HepG2 (cell line): ENCODE data around the gene FAM210A. TPM values are rescaled to one million over a fixed set of nuclear protein-coding genes. Genes with fewer than 3 reads are reported as not detected.

Source experiments
- ATAC-seq: fragments of 200-7000 bp; cut with Tn5 transposase; 3 replicates; pipeline ENCODE4 v1.9.1; 2020; ENCODE audit warnings: mild to moderate bottlenecking, moderate library complexity
- BruUV-seq: library from RNA; stranded (reverse); fragments of 400-500 nt; replicated peaks from 2 replicates; lab custom pipeline; 2021; lab: Mats Ljungman, UMichigan
- CTCF ChIA-PET: fragments of 300-600 bp; formaldehyde crosslinking; extraction: SDS; loops from one replicate; lab custom pipeline; 2021; ENCODE audit warnings: low total read pairs, inconsistent platforms, low intra/inter-chr PET ratio; lab: Yijun Ruan, JAX
- POLR2A ChIA-PET: fragments of 350-600 bp; sonication (Branson Sonifier 250); formaldehyde crosslinking; loops from one replicate; lab custom pipeline; 2020; ENCODE audit warnings: antibody characterized with exemption, inconsistent platforms; lab: Yijun Ruan, JAX
- DNase-seq: peaks from one replicate; pipeline ENCODE4 v3.0.0-alpha.2; 2015; ENCODE audit warnings: low spot score
- FAIRE-seq: peaks from 3 replicates; lab custom pipeline; 2011; peaks lifted over from hg19 to GRCh38; lab: Jason Lieb, UNC
- H2AFZ ChIP-seq: one replicate; pipeline ENCODE4 v1.6.1; 2011; ENCODE audit warnings: low read length, inconsistent platforms
- H3K27ac ChIP-seq: fragments of 300-600 bp; 3 replicates; pipeline ENCODE4 v1.8.0; 2011; ENCODE audit warnings: mixed run types, mild to moderate bottlenecking, mixed read lengths, low read length, inconsistent platforms; ENCODE audit not compliant: insufficient read depth; ENCODE audit errors: extremely low read length
- H3K27me3 ChIP-seq, 2 experiments: fragments of 200-600 bp in 1 of 2; 2 replicates in 1 of 2; 3 replicates in 1 of 2; pipeline versions ENCODE4 v1.6.0 to v1.8.0; 2011; ENCODE audit warnings: low read length in 2 of 2, mild to moderate bottlenecking in 2 of 2, moderate library complexity in 2 of 2, inconsistent platforms in 1 of 2; ENCODE audit not compliant: insufficient read depth in 2 of 2, control insufficient read depth in 1 of 2
- H3K36me3 ChIP-seq, 2 experiments: fragments of 200-600 bp in 1 of 2; replicated peaks in 1 of 2; 2 replicates in 1 of 2; 3 replicates in 1 of 2; pipeline versions ENCODE4 v1.5.1 to v1.8.0; 2011; ENCODE audit warnings: low read length in 2 of 2, inconsistent platforms in 1 of 2; ENCODE audit not compliant: insufficient read depth in 2 of 2, control insufficient read depth in 1 of 2
- H3K4me1 ChIP-seq: 2 replicates; pipeline ENCODE4 v1.5.1; 2012; ENCODE audit warnings: low read length, inconsistent platforms; ENCODE audit not compliant: insufficient read depth
- H3K4me2 ChIP-seq: 2 replicates; pipeline ENCODE4 v1.6.0; 2011; ENCODE audit warnings: low read depth, low read length, inconsistent platforms
- H3K4me3 ChIP-seq, 3 experiments: fragments of 200-600 bp in 1 of 3; sonication (generic), shearing (Covaris generic) in 1 of 3; replicated peaks in 1 of 3; 2 replicates each; pipeline ENCODE4 v1.5.1; 2011 to 2016; ENCODE audit warnings: low read length in 3 of 3, inconsistent platforms in 2 of 3, low read depth in 2 of 3, mild to moderate bottlenecking in 2 of 3, control low read depth in 1 of 3, mixed read lengths in 1 of 3; ENCODE audit not compliant: insufficient read depth in 1 of 3
- H3K79me2 ChIP-seq: one replicate; pipeline ENCODE4 v1.6.1; 2011; ENCODE audit warnings: low read length, inconsistent platforms; ENCODE audit not compliant: insufficient read depth
- H3K9ac ChIP-seq: 2 replicates; pipeline ENCODE4 v1.6.0; 2011; ENCODE audit warnings: mild to moderate bottlenecking, low read depth, low read length, inconsistent platforms; ENCODE audit not compliant: insufficient read depth
- H3K9me3 ChIP-seq: 2 replicates; pipeline ENCODE4 v1.5.1; 2012; ENCODE audit warnings: mild to moderate bottlenecking, low read length
- H4K20me1 ChIP-seq: 2 replicates; pipeline ENCODE4 v1.6.0; 2011; ENCODE audit warnings: inconsistent platforms, mild to moderate bottlenecking, low read length, moderate library complexity; ENCODE audit not compliant: insufficient read depth
- ERF ChIP-seq: IDR thresholded peaks from 2 replicates; pipeline ENCODE4 v1.6.1; 2018; ENCODE audit warnings: missing biosample characterization, missing genetic modification reagents
- GTF2F1 ChIP-seq: fragments of 150-350 bp; IDR thresholded peaks from 2 replicates; pipeline ENCODE4 v1.6.1; 2014; ENCODE audit warnings: low read length
- HIVEP1 ChIP-seq: sonication (generic); formaldehyde crosslinking; IDR thresholded peaks from 2 replicates; pipeline ENCODE4 v1.4.0; 2020; ENCODE audit warnings: mild to moderate bottlenecking, missing genetic modification reagents
- KMT2B ChIP-seq: IDR thresholded peaks from 2 replicates; pipeline ENCODE4 v1.6.1; 2016; ENCODE audit warnings: missing genetic modification reagents, missing compliant biosample characterization
- MAFK ChIP-seq, 2 experiments: IDR thresholded peaks in 1 of 2; conservative IDR thresholded peaks in 1 of 2; 2 replicates each; pipeline ENCODE4 v1.6.1; 2011; ENCODE audit warnings: improper control_type of control experiment in 2 of 2, low read length in 2 of 2
- NPAS2 ChIP-seq: sonication (generic); formaldehyde crosslinking; IDR thresholded peaks from 2 replicates; pipeline ENCODE4 v1.8.0; 2022; ENCODE audit warnings: mild to moderate bottlenecking, missing genetic modification reagents, borderline replicate concordance
- ZFAT ChIP-seq: sonication (generic); formaldehyde crosslinking; conservative IDR thresholded peaks from 2 replicates; pipeline ENCODE4 v1.8.1; 2023; ENCODE audit warnings: missing genetic modification reagents, inconsistent platforms
- ZNF326 ChIP-seq: sonication (generic); formaldehyde crosslinking; IDR thresholded peaks from 2 replicates; pipeline ENCODE4 v1.4.0; 2020; ENCODE audit warnings: missing genetic modification reagents, borderline replicate concordance
- ZNF414 ChIP-seq: sonication (generic); formaldehyde crosslinking; IDR thresholded peaks from 2 replicates; pipeline ENCODE4 v1.5.0; 2020; ENCODE audit warnings: missing genetic modification reagents
- ZNF816 ChIP-seq: sonication (generic); formaldehyde crosslinking; IDR thresholded peaks from 2 replicates; pipeline ENCODE4 v1.8.0; 2022; ENCODE audit warnings: missing genetic modification reagents, mild to moderate bottlenecking, borderline replicate concordance
- WGBS: methylation state at CpG from one replicate; pipeline ENCODE4 v1.1.6; 2017; ENCODE audit warnings: low lambda C conversion rate; 5-methylcytosine and 5-hydroxymethylcytosine counted together
- in situ Hi-C: cut with HindIII; loops from 2 replicates; pipeline ENCODE4 v1.10.0; 2017; ENCODE audit warnings: low pct_unique_long_range_greater_than_20kb; ENCODE audit not compliant: extremely low pct_ligation_motif_present
- intact Hi-C: fragments of 100-400 bp; cut with micrococcal nuclease; formaldehyde crosslinking; loops from one replicate; pipeline ENCODE4 v1.10.0; 2022; ENCODE audit not compliant: unreplicated experiment
- polyA plus RNA-seq, 8 experiments: library from polyadenylated mRNA; depleted of rRNA in 3 of 8; stranded (reverse) in 7 of 8; unstranded in 1 of 8; fragments of >200 nt; fragmentation: Illumina TruSeq in 4 of 8; extraction: Trizol in 4 of 8; gene quantifications; 2 replicates each; pipeline versions ENCODE4 v1.2.1 to v1.2.3, GENCODE V29; 2011 to 2016; ENCODE audit warnings: low read depth in 4 of 8, missing spikeins in 1 of 8, mixed read lengths in 1 of 8; ENCODE audit not compliant: insufficient read depth in 1 of 8
- total RNA-seq, 5 experiments: library from RNA; depleted of rRNA; stranded (reverse); fragments of >200 nt; fragmentation: Illumina TruSeq; extraction: Trizol; gene quantifications; 2 replicates each; pipeline ENCODE4 v1.2.3, GENCODE V29; 2016; ENCODE audit warnings: low read depth in 1 of 5
- TF ChIP-seq, protein P1 (sequence below): sonication (generic); formaldehyde crosslinking; IDR thresholded peaks from 2 replicates; pipeline ENCODE4 v1.5.0; 2020; ENCODE audit warnings: mild to moderate bottlenecking, missing genetic modification reagents, borderline replicate concordance
- TF ChIP-seq, protein P2 (sequence below): sonication (generic); formaldehyde crosslinking; IDR thresholded peaks from 2 replicates; pipeline ENCODE4 v1.4.0; 2020; ENCODE audit warnings: mild to moderate bottlenecking, missing genetic modification reagents

FAM210A gene
- total and polyA plus RNA-seq, 2 of the 13 experiments (the other 11 are each of a cell fraction or from before 2014, with no cell fraction given) = 33.2 to 37.5 TPM

GRCh38 chr18:13762690-13763439 is 36.5 kb upstream of the FAM210A start:
- no peak for DNase-seq
- peaks cover 4 to 8% of the 10 kb centered on the region in 2 experiments; a peak in 3 of 5 replicates for H3K36me3 ChIP-seq
- H3K27me3 ChIP-seq = no peaks in the 10 kb centered on the region
- BruUV-seq = no TSS peak
- ChIA-PET POLR2A (no interaction called here), CTCF (no interaction called here)
- H3K4me1 ChIP-seq = no peaks in the 10 kb centered on the region
- WGBS = 79% methylated on average over 3 of the region's 3 CpGs
- no peak overlapping the region for H3K4me2 ChIP-seq
- ATAC-seq = no peak
- no peak overlapping the region for H3K27ac ChIP-seq
- H3K9me3 ChIP-seq = no peaks in the 10 kb centered on the region
- H2AFZ ChIP-seq = no peak overlapping the region
- H3K79me2 ChIP-seq = no peaks in the 10 kb centered on the region
- TF ChIP-seq MAFK (conservative IDR thresholded peaks at IDR 0.05 in 1 of 2, IDR thresholded peaks at IDR 0.05 in 1 of 2; ENCODE audit: low read length in 2 of 2) = no peak
- no peak for TF ChIP-seq KMT2B (CRISPR knock-in tag)
- no peak for TF ChIP-seq ZNF816 (CRISPR knock-in tag)
- TF ChIP-seq ZNF326 (CRISPR knock-in tag) = no peak
- TF ChIP-seq ZFAT (CRISPR knock-in tag) = no peak
- no peak for TF ChIP-seq HIVEP1 (CRISPR knock-in tag)
- TF ChIP-seq GTF2F1 = no peak
- TF ChIP-seq ERF (CRISPR knock-in tag) = no peak
- TF ChIP-seq, protein P1, sequence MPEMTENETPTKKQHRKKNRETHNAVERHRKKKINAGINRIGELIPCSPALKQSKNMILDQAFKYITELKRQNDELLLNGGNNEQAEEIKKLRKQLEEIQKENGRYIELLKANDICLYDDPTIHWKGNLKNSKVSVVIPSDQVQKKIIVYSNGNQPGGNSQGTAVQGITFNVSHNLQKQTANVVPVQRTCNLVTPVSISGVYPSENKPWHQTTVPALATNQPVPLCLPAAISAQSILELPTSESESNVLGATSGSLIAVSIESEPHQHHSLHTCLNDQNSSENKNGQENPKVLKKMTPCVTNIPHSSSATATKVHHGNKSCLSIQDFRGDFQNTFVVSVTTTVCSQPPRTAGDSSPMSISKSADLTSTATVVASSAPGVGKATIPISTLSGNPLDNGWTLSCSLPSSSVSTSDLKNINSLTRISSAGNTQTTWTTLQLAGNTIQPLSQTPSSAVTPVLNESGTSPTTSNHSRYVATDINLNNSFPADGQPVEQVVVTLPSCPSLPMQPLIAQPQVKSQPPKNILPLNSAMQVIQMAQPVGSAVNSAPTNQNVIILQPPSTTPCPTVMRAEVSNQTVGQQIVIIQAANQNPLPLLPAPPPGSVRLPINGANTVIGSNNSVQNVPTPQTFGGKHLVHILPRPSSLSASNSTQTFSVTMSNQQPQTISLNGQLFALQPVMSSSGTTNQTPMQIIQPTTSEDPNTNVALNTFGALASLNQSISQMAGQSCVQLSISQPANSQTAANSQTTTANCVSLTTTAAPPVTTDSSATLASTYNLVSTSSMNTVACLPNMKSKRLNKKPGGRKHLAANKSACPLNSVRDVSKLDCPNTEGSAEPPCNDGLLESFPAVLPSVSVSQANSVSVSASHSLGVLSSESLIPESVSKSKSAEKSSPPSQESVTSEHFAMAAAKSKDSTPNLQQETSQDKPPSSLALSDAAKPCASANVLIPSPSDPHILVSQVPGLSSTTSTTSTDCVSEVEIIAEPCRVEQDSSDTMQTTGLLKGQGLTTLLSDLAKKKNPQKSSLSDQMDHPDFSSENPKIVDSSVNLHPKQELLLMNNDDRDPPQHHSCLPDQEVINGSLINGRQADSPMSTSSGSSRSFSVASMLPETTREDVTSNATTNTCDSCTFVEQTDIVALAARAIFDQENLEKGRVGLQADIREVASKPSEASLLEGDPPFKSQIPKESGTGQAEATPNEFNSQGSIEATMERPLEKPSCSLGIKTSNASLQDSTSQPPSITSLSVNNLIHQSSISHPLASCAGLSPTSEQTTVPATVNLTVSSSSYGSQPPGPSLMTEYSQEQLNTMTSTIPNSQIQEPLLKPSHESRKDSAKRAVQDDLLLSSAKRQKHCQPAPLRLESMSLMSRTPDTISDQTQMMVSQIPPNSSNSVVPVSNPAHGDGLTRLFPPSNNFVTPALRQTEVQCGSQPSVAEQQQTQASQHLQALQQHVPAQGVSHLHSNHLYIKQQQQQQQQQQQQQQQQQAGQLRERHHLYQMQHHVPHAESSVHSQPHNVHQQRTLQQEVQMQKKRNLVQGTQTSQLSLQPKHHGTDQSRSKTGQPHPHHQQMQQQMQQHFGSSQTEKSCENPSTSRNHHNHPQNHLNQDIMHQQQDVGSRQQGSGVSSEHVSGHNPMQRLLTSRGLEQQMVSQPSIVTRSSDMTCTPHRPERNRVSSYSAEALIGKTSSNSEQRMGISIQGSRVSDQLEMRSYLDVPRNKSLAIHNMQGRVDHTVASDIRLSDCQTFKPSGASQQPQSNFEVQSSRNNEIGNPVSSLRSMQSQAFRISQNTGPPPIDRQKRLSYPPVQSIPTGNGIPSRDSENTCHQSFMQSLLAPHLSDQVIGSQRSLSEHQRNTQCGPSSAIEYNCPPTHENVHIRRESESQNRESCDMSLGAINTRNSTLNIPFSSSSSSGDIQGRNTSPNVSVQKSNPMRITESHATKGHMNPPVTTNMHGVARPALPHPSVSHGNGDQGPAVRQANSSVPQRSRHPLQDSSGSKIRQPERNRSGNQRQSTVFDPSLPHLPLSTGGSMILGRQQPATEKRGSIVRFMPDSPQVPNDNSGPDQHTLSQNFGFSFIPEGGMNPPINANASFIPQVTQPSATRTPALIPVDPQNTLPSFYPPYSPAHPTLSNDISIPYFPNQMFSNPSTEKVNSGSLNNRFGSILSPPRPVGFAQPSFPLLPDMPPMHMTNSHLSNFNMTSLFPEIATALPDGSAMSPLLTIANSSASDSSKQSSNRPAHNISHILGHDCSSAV (CRISPR knock-in tag) = no peak
- no peak for TF ChIP-seq ZNF414
- TF ChIP-seq, protein P2, sequence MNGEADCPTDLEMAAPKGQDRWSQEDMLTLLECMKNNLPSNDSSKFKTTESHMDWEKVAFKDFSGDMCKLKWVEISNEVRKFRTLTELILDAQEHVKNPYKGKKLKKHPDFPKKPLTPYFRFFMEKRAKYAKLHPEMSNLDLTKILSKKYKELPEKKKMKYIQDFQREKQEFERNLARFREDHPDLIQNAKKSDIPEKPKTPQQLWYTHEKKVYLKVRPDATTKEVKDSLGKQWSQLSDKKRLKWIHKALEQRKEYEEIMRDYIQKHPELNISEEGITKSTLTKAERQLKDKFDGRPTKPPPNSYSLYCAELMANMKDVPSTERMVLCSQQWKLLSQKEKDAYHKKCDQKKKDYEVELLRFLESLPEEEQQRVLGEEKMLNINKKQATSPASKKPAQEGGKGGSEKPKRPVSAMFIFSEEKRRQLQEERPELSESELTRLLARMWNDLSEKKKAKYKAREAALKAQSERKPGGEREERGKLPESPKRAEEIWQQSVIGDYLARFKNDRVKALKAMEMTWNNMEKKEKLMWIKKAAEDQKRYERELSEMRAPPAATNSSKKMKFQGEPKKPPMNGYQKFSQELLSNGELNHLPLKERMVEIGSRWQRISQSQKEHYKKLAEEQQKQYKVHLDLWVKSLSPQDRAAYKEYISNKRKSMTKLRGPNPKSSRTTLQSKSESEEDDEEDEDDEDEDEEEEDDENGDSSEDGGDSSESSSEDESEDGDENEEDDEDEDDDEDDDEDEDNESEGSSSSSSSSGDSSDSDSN = no peak
- no peak for TF ChIP-seq NPAS2 (CRISPR knock-in tag)
- H3K9ac ChIP-seq = no peak overlapping the region
- intact Hi-C loops (no loop called here), in situ Hi-C loops (loop anchor here (25.0 kb wide), 1 partner anchor 101 kb away; no protein-coding TSS in a partner anchor)
- FAIRE-seq = no peak
- H4K20me1 ChIP-seq = no peaks in the 10 kb centered on the region
- no peak overlapping the region for H3K4me3 ChIP-seq
